HG02885 (cell line): ENCODE data around the gene CUL4A.

Experiments
- ATAC-seq: cut with Tn5 transposase; IDR thresholded peaks from one replicate; pipeline ENCODE4 v1.9.1; 2021; ENCODE audit warnings: mild to moderate bottlenecking; ENCODE audit not compliant: unreplicated experiment, poor library complexity

Gene CUL4A

GRCh38 chr13:113178896-113179167 lies 30.6 kb upstream of the CUL4A start:
- ATAC-seq: no peak

- no peak for ATAC-seq
Measured at GRCh38 chr13:113179374-113180230, 29.8 kb upstream of the CUL4A start.

- no peak for ATAC-seq
Measured at GRCh38 chr13:113182046-113182445, 27.4 kb upstream of the CUL4A start.

- no peak for ATAC-seq
Measured at GRCh38 chr13:113183450-113184129, 25.8 kb upstream of the CUL4A start.

GRCh38 chr13:113184568-113185440 lies 24.6 kb upstream of the CUL4A start:
- ATAC-seq: no peak

GRCh38 chr13:113186061-113186900 lies 23.1 kb upstream of the CUL4A start:
- ATAC-seq: peak; percentile 94

GRCh38 chr13:113187263-113187669 lies 22.1 kb upstream of the CUL4A start:
- no peak for ATAC-seq

- no peak for ATAC-seq
Measured at GRCh38 chr13:113187883-113188665, 21.3 kb upstream of the CUL4A start.

GRCh38 chr13:113190181-113190580 lies 19.2 kb upstream of the CUL4A start:
- no peak for ATAC-seq

GRCh38 chr13:113192279-113192678 lies 17.1 kb upstream of the CUL4A start:
- no peak for ATAC-seq

- no peak for ATAC-seq
Measured at GRCh38 chr13:113192902-113193301, 16.5 kb upstream of the CUL4A start.

GRCh38 chr13:113195360-113195759 lies 14.1 kb upstream of the CUL4A start:
- ATAC-seq: no peak

- ATAC-seq: no peak
Measured at GRCh38 chr13:113196970-113197737, 12.3 kb upstream of the CUL4A start.

GRCh38 chr13:113201815-113202214 lies 7.6 kb upstream of the CUL4A start:
- ATAC-seq: no peak

- no peak for ATAC-seq
Measured at GRCh38 chr13:113202912-113203311, 6.5 kb upstream of the CUL4A start.

- ATAC-seq: no peak
Measured at GRCh38 chr13:113203507-113204377, 5.7 kb upstream of the CUL4A start.

GRCh38 chr13:113204378-113204734 lies 5.1 kb upstream of the CUL4A start:
- ATAC-seq: no peak

GRCh38 chr13:113205428-113205931 lies 3.9 kb upstream of the CUL4A start:
- no peak for ATAC-seq
